Measurements from ENCODE around the gene DCAF17.
A peak's percentile ranks its signal among the peaks of the same experiment; 100 is the strongest.

Gene DCAF17, protein sequence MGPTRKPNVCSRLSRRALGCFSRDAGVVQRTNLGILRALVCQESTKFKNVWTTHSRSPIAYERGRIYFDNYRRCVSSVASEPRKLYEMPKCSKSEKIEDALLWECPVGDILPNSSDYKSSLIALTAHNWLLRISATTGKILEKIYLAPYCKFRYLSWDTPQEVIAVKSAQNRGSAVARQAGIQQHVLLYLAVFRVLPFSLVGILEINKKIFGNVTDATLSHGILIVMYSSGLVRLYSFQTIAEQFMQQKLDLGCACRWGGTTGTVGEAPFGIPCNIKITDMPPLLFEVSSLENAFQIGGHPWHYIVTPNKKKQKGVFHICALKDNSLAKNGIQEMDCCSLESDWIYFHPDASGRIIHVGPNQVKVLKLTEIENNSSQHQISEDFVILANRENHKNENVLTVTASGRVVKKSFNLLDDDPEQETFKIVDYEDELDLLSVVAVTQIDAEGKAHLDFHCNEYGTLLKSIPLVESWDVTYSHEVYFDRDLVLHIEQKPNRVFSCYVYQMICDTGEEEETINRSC

DNA sequence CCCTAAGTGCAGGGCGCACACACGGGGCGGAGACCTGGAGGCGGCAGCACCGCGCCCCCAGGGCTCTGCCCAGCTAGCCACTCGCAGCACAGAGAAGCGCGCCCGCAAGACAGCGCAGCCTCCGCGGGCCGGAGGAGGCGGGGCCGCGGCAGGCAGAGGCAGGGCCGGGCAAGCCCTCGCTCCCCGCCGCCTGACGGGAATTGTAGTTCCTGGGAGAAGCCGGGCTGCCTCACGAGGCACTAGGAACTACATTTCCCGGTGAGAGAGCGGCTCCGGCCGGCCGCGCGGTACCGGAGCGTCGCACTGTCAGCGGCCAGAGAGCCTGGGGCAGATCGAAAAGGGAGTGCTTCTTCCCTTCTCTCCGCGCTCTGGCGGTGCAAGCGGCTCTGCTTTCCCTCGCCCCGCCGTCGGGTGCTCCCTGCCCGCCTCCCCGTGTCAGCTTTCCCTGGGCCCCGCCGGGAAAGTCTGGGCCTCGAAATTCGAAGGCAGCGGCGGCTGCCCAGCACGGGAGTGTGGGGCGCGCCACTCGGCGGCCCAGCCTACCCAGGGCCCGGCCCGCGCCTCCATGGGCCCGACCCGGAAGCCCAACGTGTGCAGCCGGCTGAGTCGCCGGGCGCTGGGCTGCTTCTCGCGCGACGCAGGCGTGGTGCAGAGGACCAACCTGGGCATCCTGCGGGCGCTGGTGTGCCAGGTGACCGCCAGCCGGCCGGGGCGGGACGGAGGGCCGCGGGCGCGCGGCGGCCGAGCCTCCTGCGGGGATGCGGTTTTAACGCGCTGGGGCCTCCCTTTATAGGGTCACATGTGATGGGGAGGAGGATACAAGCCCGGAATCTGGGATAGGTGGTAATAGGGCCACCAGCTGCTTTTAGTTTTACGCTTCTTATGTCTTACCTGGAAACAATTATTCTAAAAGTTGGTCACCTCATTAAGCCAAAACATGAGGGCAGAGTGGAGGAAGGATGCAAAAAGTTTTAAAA, at the start of gene DCAF17:
Gene DCAF17 (plus strand): TSS at position 214 of the 977 bp plus-strand sequence. CDS start 352 bp downstream, at position 566.
- peak; percentile 84 to 86 (median 85) for DNase-seq (ENCODE audit: low read depth in 3 of 3, low spot score in 1 of 3)

DNA sequence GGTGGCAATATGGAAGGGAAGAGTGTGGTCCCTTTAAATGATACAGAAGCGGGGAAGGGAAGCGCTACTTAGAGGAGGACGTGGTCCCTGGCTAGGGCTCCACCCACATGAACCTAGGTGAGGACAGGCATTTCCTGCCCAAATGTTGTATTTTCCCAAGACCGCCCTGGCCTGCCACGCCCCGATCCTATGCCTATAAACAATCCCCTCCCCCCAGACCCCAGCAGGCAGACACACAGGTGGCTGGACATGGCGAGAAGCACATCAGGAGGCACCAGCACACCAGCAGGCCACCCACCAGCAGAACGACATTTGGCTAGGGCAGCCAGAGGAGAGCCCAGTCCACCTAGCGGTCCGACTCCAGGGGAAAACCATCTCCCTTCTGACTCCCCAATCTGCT, 47.4 kb upstream of the DCAF17 start:
- DNase-seq (ENCODE audit: low read depth in 3 of 3, low spot score in 1 of 3), result no peak

DNA sequence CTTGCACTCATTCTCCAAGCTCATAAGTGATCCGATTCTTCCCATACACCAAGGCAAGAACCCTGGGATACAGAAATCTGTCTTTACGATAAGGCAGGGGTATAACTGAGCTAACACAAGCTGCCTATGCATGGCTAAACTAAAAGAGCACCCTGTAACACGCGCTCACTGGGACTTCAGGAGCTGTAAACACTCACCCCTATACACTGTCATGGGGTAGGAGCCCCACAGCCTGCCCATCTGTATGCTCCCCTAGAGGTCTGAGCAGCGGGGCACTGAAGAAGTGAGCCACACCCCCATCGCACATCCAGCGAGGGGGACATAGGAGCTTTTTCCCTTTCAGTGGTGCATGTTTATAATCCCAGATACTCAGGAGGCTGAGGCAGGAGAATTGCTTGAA, 47.0 kb upstream of the DCAF17 start:
- DNase-seq (ENCODE audit: low read depth in 3 of 3, low spot score in 1 of 3), result no peak

DNA sequence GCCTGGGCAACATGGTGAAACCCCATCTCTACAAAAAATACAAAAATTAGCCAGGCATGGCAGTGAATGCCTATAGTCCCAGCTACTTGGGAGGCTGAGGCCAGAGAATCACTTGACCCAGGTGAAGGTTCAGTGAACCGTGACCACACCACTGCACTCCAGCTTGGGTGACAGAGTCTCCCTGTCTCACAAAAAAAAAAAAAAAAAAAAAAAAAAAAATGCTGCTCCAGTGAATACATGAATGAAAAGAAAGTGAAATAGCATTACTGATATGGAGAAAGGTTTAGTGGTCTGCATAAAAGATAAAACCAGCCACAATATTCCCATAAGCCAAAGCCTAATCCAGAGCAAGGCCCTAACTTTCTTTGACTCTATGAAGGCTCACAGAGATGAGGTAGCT, 44.7 kb upstream of the DCAF17 start:
- no peak for DNase-seq (ENCODE audit: low read depth in 3 of 3, low spot score in 1 of 3)

DNA sequence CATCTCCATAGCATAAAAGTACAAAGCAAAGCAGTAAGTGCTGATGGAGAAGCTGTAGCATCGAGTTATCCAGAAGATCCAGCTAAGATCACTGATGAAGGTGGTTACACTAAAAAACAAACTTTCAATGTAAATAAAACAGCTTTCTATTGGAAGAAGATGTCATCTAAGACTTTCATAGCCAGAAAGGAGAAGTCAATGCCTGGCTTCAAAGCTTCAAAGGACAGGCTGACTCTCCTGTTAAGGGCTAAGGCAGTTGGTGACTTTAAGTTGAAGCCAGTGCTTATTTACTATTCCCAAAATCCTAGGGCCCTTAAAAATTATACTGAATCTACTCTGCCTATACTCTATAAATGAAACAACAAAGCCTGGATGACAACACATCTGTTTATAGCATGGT, 44.2 kb upstream of the DCAF17 start:
- no peak for DNase-seq (ENCODE audit: low read depth in 3 of 3, low spot score in 1 of 3)

DNA sequence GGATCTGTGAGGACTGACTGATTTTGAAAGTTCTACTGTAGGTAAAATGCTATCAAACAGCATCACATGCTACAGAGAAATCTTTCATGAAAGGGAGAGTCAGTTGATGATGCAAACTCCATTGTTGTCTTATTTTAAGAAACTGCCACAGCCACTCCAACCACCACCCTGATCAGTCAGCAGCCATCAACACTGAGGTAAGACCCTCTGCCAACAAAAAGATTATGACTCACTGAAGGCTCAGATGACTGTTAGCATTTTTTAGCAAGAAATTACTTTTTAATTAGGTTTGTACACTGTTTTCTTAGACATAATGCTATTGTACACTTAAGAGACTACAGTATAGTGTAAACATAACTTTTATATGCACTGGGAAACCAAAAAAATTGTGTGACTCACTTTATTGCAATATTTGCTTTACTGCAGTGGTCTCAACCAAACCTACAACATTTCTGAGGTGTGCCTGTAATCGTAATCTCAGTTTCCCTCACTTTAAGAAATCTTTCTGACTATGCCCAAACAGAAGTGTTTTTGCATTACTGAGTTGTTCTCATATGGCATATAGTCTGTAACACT, 43.0 kb upstream of the DCAF17 start:
- no peak for DNase-seq (ENCODE audit: low read depth in 3 of 3, low spot score in 1 of 3)

DNA sequence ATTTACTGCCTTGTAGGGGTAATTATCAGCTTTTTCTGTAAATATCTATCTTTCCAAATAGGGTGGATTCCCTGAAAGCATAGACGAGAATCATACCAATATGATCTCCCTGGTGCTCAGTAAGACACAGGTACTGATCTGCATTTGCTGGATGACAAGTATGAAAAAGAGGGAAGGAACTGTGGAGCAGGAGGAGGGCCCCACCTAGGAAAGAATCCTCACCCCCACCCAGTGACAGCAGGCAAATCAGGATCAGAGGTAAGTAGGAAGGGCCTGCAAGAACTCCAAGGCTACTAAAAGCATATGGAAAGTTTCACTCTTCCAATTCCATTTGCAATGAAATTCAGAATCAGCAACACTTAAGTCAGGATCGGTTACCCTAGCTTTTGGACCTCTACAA, 42.5 kb upstream of the DCAF17 start:
- DNase-seq (ENCODE audit: low read depth in 3 of 3, low spot score in 1 of 3), result no peak

DNA sequence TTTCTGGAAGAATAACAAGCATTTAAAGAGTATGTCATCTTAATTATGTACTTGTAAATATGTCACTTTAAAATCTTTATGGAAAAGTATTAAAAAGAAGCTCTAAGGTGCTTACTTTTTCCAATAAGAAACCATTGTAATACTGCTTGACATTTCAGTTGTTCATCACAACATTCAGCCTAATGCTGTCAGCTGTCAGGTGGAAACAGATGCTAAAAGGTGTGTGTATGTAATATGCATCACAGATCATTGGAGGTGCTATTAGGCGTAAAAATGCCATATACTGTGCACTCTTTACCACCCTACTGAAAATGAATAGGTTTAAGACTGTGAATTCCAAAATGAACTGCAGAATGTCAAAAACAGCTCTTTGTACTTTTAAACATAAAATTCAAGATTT, 40.5 kb upstream of the DCAF17 start:
- no peak for DNase-seq (ENCODE audit: low read depth in 3 of 3, low spot score in 1 of 3)

DNA sequence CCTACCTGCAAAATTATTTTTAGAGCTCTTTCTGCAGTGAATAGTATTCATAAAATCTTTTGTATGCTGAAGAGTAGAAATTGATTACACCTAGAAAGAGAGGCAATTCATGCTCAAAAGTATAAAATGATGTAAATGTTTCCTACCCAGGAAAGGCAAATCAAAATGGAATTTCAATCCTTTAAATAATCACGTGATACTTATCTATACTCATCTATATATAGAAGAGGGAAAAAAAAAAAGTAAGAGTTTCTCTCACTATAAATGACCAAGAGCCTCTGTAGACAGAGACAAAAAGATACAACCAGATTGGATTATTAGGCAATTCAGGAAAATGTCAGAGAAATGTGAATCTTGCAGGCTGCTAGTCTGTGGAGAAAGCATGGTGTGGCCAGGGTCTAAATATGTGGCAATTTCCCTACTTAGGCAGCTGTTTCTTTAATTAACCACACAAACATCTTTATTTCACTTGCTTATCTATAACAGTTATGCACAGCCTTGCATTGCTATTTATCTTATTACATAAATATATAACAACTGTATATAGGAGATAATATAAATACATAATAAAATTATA, 39.8 kb upstream of the DCAF17 start:
- DNase-seq (ENCODE audit: low read depth in 3 of 3, low spot score in 1 of 3), result no peak

DNA sequence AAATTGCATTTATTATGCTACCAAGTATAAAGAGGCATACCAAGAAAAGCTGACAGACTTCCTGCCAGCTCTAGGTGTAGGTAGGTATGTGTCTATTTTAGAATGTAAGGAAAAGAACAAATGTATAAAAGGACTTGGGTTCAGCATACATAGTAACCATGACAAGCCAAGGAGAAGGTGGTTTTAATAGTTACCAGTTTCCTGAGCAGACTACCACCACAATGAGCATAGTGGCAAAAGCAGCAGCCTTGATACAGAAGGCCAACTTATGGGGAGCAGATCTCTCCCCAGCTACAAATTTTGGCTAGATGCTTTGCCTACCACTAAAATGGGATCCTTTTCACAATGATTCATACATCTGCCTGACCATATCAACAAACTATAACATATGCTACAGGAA, 34.7 kb upstream of the DCAF17 start:
- no peak for DNase-seq (ENCODE audit: low read depth in 3 of 3, low spot score in 1 of 3)

DNA sequence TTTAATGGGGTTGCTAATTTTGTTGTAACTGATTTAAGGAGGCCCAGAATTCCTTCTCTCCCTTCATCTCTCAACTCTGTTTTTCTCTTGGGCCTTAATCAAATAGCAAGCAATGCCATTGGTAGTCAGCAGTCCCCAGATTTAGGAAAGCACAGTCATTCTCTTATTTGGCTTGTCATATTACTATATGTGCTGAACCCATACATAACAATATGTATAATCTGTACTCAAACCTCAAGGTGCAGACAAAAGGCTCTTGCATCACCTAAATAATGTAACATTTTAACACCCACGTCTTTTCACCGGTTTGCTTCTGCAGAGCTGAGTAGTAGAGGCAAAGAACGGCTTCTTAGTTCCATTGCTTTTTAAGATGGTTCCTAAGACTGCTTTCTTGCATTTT, 33.6 kb upstream of the DCAF17 start:
- no peak for DNase-seq (ENCODE audit: low read depth in 3 of 3, low spot score in 1 of 3)

DNA sequence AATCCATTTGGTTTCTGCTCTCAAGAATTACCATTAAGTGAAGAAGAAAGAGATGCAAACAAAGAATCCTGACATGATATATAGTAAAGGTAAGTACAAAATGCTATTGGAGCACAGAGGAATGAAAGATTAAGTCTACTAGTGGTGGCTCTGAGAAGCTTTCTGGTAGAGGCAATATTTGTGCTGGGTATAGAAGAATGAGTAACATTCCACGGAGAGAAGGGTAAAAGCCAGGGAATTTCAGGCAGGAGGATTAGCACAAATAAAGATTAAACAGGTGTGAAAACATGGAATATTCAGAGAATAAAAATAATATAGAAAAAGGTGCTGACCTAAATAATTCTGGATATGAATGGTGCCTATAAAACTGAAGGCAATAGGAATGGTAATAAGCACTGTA, 32.1 kb upstream of the DCAF17 start:
- no peak for DNase-seq (ENCODE audit: low read depth in 3 of 3, low spot score in 1 of 3)

DNA sequence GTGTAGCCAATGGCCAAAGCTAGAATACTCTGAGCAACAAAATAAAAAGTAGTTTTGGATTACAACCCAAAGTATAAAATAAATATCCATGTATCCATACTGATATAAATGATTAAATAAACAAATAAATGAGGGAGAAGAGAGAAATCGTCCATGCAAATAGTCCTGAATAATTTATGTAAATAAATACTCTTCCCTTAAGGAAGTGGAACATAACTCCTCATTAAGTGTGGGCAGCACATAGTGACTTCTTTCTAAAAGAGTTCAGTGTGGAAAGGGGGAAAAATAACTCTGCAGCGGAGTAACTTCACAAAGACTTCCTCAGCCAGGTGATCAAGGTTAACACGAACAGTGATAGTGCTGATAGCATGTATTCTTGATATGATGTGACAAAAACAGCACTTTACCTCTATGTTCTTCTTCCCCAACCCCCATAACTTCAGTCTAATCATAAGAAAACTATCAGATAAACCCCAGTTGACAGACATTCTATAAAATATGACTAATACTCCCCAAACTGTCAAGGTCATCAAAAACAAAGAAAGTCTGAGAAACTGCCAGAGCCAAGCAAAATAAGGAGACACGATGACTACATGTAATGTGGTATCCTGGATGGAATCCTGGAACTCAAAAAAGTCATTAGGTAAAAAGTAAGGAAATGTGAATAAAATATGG, 31.0 kb upstream of the DCAF17 start:
- DNase-seq (ENCODE audit: low read depth in 3 of 3, low spot score in 1 of 3), result no peak

DNA sequence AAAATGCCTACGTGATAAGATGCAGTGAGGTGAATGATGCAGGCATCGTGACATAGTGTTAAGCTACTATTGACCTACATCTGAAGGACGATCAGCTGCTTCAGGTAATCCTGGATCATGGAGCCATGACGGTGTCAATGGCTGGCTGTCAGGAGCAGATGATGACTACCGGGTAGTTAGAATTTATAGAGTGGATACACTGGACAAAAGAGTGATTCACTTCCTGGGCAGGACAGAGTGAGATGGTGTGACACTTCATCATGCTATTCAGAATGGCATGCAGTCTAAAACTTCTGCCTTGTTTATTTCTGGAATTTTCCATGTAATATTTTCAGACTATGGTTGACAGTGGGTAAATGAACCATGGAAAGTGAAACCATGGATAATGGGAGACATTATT, 29.8 kb upstream of the DCAF17 start:
- DNase-seq (ENCODE audit: low read depth in 3 of 3, low spot score in 1 of 3), result no peak

DNA sequence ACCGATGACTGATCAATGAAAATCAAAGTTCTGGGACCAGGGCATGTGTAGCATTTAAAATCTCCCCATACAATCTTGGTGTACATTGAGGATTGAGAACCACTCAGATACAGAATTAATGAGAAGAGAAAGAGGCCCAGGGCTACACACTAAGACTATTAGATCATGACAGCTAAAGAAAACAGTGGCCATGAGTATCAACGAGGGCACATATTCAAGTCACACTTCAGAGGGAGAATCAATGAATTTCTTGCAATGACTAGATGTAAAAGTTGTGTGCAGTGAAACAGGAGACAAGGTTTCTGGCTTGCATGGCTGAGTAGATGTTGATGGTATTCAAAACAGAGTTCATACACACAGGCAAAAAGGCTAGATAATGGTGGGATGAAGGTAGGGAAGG, 29.3 kb upstream of the DCAF17 start:
- no peak for DNase-seq (ENCODE audit: low read depth in 3 of 3, low spot score in 1 of 3)

DNA sequence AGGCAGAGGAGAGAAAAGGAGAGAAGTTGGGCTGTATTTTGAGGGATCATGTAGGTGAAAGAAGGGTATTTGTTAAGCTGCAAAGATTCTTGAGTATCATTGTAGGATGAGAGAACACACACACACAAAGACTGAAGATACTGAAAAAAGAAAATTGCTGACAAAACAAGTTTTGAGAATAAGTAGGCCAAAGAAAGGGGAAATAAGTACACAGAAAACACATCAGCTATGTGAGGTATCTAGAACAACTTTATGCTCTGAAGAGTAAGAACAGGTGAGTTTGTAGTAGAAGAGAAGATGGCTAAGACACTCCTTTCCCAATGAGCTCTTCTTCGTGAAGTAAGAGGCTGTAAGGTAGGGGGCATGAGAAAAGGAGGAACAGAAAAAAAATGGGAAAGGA, 28.5 kb upstream of the DCAF17 start:
- DNase-seq (ENCODE audit: low read depth in 3 of 3, low spot score in 1 of 3), result no peak

DNA sequence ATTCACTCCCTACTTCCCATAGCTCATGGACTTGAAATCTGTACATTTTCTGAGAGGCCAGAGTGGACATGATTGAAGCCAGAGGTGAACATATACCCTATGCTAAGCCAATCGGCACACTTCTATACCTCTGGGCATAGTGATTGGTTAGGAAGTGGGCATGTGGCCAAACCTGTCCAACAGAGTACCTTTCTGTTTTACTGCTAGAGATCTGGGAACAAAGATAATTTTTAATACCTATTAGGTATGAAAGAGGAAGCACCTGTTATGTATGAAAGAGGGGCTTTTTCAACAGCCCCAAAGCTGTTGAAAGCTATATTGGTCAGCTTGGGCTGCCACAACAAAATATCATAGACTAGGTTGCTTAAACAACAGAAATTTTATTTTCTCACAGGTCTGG, 28.0 kb upstream of the DCAF17 start:
- DNase-seq (ENCODE audit: low read depth in 3 of 3, low spot score in 1 of 3), result no peak

DNA sequence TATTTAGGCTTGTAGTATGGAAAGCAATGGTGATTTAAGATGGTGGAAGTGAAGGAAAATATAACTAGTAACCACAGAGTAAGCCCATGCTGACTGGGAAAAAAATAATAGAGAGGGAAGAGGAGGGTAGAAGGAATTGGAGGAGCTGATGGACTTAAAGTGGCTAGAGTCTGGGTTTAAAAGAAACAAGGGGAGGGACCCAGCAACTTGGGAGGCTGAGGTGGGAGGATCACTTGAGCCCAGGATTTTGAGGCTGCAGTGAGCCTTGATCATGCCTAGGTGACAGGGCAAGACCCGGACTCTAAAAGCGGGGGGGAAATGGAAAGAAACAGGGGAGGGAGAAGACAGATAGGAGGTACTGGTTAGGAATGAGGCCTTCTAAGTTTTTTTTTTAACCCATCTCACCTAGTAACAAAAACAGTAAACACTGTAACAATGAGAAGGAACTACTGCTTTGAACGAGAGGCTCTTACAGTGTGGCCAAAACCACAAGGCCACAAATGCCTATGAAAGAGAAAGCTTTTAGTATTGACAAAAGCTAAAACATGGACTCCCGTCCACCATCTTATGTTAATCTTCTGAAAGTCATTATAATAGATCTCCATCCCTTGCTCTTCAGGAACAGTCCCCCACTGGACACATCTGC, 26.9 kb upstream of the DCAF17 start:
- no peak for DNase-seq (ENCODE audit: low read depth in 3 of 3, low spot score in 1 of 3)

DNA sequence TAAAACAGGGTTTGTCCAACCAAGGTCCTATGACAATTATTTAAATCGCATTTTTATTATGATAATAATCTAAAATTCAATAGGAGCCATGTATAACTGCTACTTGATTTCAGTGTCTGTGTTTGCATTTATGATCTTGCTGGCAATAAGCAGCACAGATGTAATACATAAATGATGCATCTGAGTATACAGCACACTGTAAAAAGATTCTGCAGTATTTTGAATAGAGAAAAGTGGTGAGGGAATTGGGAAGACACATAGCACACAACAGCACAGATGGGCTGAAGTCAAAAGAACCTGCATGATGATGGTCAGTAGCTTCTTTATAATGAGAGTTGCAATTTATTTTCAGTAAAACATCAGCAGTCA, 26.4 kb upstream of the DCAF17 start:
- no peak for DNase-seq (ENCODE audit: low read depth in 3 of 3, low spot score in 1 of 3)

DNA sequence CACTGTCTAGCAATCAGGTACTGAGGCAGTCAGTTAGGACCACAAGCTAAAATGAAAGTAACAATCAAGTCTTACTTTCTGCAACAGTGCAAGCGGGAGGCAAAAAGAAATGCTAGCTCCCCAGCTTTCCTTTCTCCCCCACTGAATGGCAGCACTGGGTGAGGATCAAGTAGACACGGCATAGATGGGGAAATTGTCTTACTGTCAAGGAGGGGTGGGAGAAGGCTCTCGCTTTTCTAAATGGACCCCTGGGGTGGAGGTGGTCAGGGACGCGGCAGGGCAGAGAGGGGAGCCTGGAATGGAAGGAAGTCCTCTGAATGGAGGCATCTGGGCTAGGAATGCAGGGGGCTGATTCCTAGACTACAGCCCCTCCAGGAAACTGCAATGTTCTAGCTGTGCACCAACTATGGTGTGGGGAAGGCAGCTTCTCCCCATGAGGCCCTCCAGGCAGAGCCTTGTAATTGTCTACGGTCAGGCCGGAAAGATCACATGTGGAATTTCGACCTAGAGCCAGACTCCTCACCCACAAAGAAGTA, 24.5 kb upstream of the DCAF17 start:
- DNase-seq (ENCODE audit: low read depth in 3 of 3, low spot score in 1 of 3), result no peak
